H9 (cell line): ENCODE results near the gene PTPRR. TPM values are rescaled to one million over a fixed set of nuclear protein-coding genes. Genes with fewer than 3 reads are reported as not detected.

Experiments used
- DNase-seq: peaks from one replicate; pipeline ENCODE4 v3.0.0-alpha.2; 2017
- H2AFZ ChIP-seq: one replicate; pipeline ENCODE4 v1.6.1; 2013; ENCODE audit warnings: mild to moderate bottlenecking, low read length, control low read depth, moderate library complexity
- H2AK5ac ChIP-seq: 2 replicates; pipeline ENCODE4 v1.6.1; 2013; ENCODE audit warnings: low read length, control low read depth, mixed read lengths; ENCODE audit not compliant: insufficient read length
- H2BK120ac ChIP-seq: one replicate; pipeline ENCODE4 v1.6.1; 2013; ENCODE audit warnings: low read depth, mild to moderate bottlenecking, low read length, control low read depth, inconsistent platforms; ENCODE audit not compliant: poor library complexity, severe bottlenecking
- H2BK12ac ChIP-seq: 2 replicates; pipeline ENCODE4 v1.6.1; 2013; ENCODE audit warnings: low read length, control low read depth, mixed read lengths, low read depth; ENCODE audit not compliant: insufficient read length
- H2BK15ac ChIP-seq: 2 replicates; pipeline ENCODE4 v1.6.1; 2013; ENCODE audit warnings: low read depth, low read length, control low read depth
- H2BK20ac ChIP-seq: one replicate; pipeline ENCODE4 v1.6.1; 2013; ENCODE audit warnings: low read depth, mild to moderate bottlenecking, low read length, control low read depth, inconsistent platforms; ENCODE audit not compliant: poor library complexity, severe bottlenecking
- H2BK5ac ChIP-seq: 2 replicates; pipeline ENCODE4 v1.6.1; 2013; ENCODE audit warnings: low read length, control low read depth, mixed read lengths; ENCODE audit not compliant: insufficient read length
- H3K14ac ChIP-seq: 2 replicates; pipeline ENCODE4 v1.6.1; 2013; ENCODE audit warnings: low read length, control low read depth; ENCODE audit not compliant: insufficient read depth
- H3K18ac ChIP-seq: 2 replicates; pipeline ENCODE4 v1.6.1; 2013; ENCODE audit warnings: low read depth, mild to moderate bottlenecking, mixed read lengths, low read length, control low read depth; ENCODE audit not compliant: insufficient read length
- H3K23ac ChIP-seq: 2 replicates; pipeline ENCODE4 v1.6.1; 2013; ENCODE audit warnings: low read length, control low read depth, mixed read lengths, low read depth; ENCODE audit not compliant: insufficient read length
- H3K23me2 ChIP-seq: 2 replicates; pipeline ENCODE4 v1.6.1; 2013; ENCODE audit warnings: low read depth, mild to moderate bottlenecking, mixed read lengths, low read length, control low read depth; ENCODE audit not compliant: insufficient read length, poor library complexity, severe bottlenecking
- H3K27ac ChIP-seq: 2 replicates; pipeline ENCODE4 v1.5.1; 2013; ENCODE audit warnings: low read length, control low read depth, mixed read lengths, low read depth; ENCODE audit not compliant: insufficient read length
- H3K27me3 ChIP-seq: 2 replicates; pipeline ENCODE4 v1.6.1; 2013; ENCODE audit warnings: low read length, control low read depth, inconsistent platforms; ENCODE audit not compliant: insufficient read depth
- H3K4ac ChIP-seq: 2 replicates; pipeline ENCODE4 v1.6.1; 2013; ENCODE audit warnings: low read depth, mild to moderate bottlenecking, control low read depth, inconsistent platforms, low read length, moderate library complexity
- H3K4me1 ChIP-seq: 2 replicates; pipeline ENCODE4 v1.6.1; 2013; ENCODE audit warnings: low read length, control low read depth, inconsistent platforms; ENCODE audit not compliant: insufficient read depth
- H3K4me2 ChIP-seq: 2 replicates; pipeline ENCODE4 v1.6.1; 2013; ENCODE audit warnings: low read length, control low read depth, mixed read lengths; ENCODE audit not compliant: insufficient read length, insufficient read depth
- H3K56ac ChIP-seq: 2 replicates; pipeline ENCODE4 v1.6.1; 2013; ENCODE audit warnings: low read depth, mild to moderate bottlenecking, mixed read lengths, low read length, control low read depth; ENCODE audit not compliant: insufficient read length
- H3K79me1 ChIP-seq: 2 replicates; pipeline ENCODE4 v1.6.1; 2013; ENCODE audit warnings: low read depth, mild to moderate bottlenecking, moderate library complexity, low read length, control low read depth, inconsistent platforms; ENCODE audit not compliant: insufficient read depth, poor library complexity, severe bottlenecking
- H3K79me2 ChIP-seq: 2 replicates; pipeline ENCODE4 v1.6.1; 2013; ENCODE audit warnings: low read length, control low read depth, inconsistent platforms; ENCODE audit not compliant: insufficient read depth
- H3K9ac ChIP-seq: 2 replicates; pipeline ENCODE4 v1.6.1; 2013; ENCODE audit warnings: low read length, control low read depth, mixed read lengths; ENCODE audit not compliant: insufficient read length; ENCODE audit errors: extremely low read depth
- H3K9me3 ChIP-seq: one replicate; pipeline ENCODE4 v1.6.1; 2013; ENCODE audit warnings: low read depth, low read length, inconsistent platforms; ENCODE audit not compliant: control insufficient read depth
- H3T11ph ChIP-seq: one replicate; pipeline ENCODE4 v1.6.1; 2013; ENCODE audit warnings: mild to moderate bottlenecking, low read length, control low read depth, inconsistent platforms
- H4K20me1 ChIP-seq: one replicate; pipeline ENCODE4 v1.6.1; 2013; ENCODE audit not compliant: control insufficient read depth, insufficient read length, insufficient read depth
- H4K5ac ChIP-seq: 2 replicates; pipeline ENCODE4 v1.6.1; 2013; ENCODE audit warnings: low read depth, mild to moderate bottlenecking, mixed read lengths, low read length, control low read depth; ENCODE audit not compliant: insufficient read length
- H4K8ac ChIP-seq: replicated peaks from 2 replicates; pipeline ENCODE4 v1.6.1; 2013; ENCODE audit warnings: low read length, control low read depth, mixed read lengths, low read depth; ENCODE audit not compliant: insufficient read length
- H4K91ac ChIP-seq: 2 replicates; pipeline ENCODE4 v1.6.1; 2013; ENCODE audit warnings: low read depth, mild to moderate bottlenecking, moderate library complexity, mixed read lengths, low read length, control low read depth; ENCODE audit not compliant: insufficient read length
- H3K27ac Mint-ChIP-seq, 3 experiments: 2 replicates in 2 of 3; 3 replicates in 1 of 3; pipeline ENCODE4 v1.8.0; 2020 to 2021; ENCODE audit warnings: mixed read lengths in 3 of 3, mild to moderate bottlenecking in 1 of 3, moderate library complexity in 1 of 3
- H3K27me3 Mint-ChIP-seq: 2 replicates; pipeline ENCODE4 v1.8.0; 2021; ENCODE audit warnings: low read depth, mild to moderate bottlenecking, moderate library complexity, mixed read lengths
- H3K36me3 Mint-ChIP-seq, 3 experiments: 2 replicates in 2 of 3; 3 replicates in 1 of 3; pipeline ENCODE4 v1.8.0; 2020 to 2021; ENCODE audit warnings: low read depth in 3 of 3, mixed read lengths in 3 of 3; ENCODE audit not compliant: insufficient read depth in 1 of 3
- H3K4me1 Mint-ChIP-seq, 2 experiments: 2 replicates each; pipeline ENCODE4 v1.8.0; 2020; ENCODE audit warnings: mixed read lengths in 2 of 2
- H3K4me3 Mint-ChIP-seq, 2 experiments: 2 replicates in 1 of 2; 3 replicates in 1 of 2; pipeline ENCODE4 v1.8.0; 2020 to 2021; ENCODE audit warnings: mild to moderate bottlenecking in 2 of 2, mixed read lengths in 2 of 2, moderate library complexity in 1 of 2
- H3K9me3 Mint-ChIP-seq, 2 experiments: 2 replicates in 1 of 2; 3 replicates in 1 of 2; pipeline ENCODE4 v1.8.0; 2020; ENCODE audit warnings: mild to moderate bottlenecking in 2 of 2, mixed read lengths in 2 of 2, moderate library complexity in 1 of 2
- WGBS: extraction: QIAGEN DNeasy Blood & Tissue Kit; methylation state at CpG from one replicate; pipeline ENCODE4 v1.1.7; 2013; ENCODE audit warnings: missing lambda C conversion rate, low lambda C conversion rate, mixed read lengths; ENCODE audit not compliant: insufficient read length; ENCODE audit errors: extremely low coverage; 5-methylcytosine and 5-hydroxymethylcytosine counted together
- total RNA-seq: library from RNA; stranded (reverse); gene quantifications from 2 replicates; pipeline ENCODE4 v1.2.1, GENCODE V29; 2021
- TF ChIP-seq, protein P1 (sequence below): fragments of 200-600 bp; sonication (generic); conservative IDR thresholded peaks from 3 replicates; pipeline ENCODE4 v1.8.0; 2021; ENCODE audit warnings: antibody characterized with exemption, mild to moderate bottlenecking

Gene PTPRR
- total RNA-seq, 1 experiment from 2014 or later = 0.22 TPM

DNA sequence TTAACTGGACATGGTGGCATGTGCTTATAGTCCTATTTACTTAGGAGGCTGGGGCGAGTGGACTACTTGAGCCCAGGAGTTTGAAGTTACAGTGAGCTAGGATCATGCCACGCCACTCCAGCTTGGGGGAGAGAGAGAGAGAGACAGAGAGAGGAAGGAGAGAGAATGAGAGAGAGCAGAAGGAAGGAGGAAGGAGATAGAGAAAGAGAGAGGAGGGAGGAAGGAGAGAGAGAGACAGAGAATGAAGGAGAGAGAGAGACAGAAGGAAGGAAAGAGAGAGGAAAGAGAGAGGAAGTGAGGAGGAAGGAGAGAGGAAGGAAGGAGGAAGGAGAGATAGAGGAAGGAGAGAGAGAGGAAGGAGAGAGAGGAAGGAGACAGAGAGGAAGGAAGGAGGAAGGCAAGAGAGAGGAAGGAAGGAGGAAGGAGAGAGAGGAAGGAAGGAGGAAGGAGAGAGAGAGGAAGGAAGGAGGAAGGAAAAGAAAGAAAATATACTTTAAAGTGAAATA lies 189.8 kb downstream of the PTPRR start:
- no peak overlapping the region for H2AK5ac ChIP-seq
- no peak overlapping the region for H4K91ac ChIP-seq
- Mint-ChIP-seq H3K27ac (peak overlapping the region in 1 of 3 experiments; percentile 60; a peak in 3 of 7 replicates), H3K4me3 (no peak overlapping the region), H3K4me1 (0 out of 4 replicates have a peak, but pooled peaks cover 0 to 3% of the 10 kb centered on the region in 2 experiments), H3K27me3 (no peaks in the 10 kb centered on the region), H3K9me3 (peaks cover 5 to 7% of the 10 kb centered on the region in 2 experiments), H3K36me3 (peaks cover 4 to 8% (median 5%) of the 10 kb centered on the region in 3 experiments; a peak in 4 of 7 replicates)
- no peak overlapping the region for H2BK15ac ChIP-seq
- no peak overlapping the region for H2BK5ac ChIP-seq
- no peak overlapping the region for H3K4ac ChIP-seq
- H3K79me1 ChIP-seq = no peaks in the 10 kb centered on the region
- no peak overlapping the region for H3K56ac ChIP-seq
- H3K27ac ChIP-seq = no peak overlapping the region
- no peaks in the 10 kb centered on the region for H3K79me2 ChIP-seq
- H3K23me2 ChIP-seq = no peaks in the 10 kb centered on the region
- DNase-seq = no peak
- H2BK20ac ChIP-seq = no peak overlapping the region
- no peaks in the 10 kb centered on the region for H3K4me1 ChIP-seq
- H4K8ac ChIP-seq = no peak overlapping the region
- no peak overlapping the region for H2BK120ac ChIP-seq
- H4K5ac ChIP-seq = no peak overlapping the region
- H3K14ac ChIP-seq = no peak overlapping the region
- no peak overlapping the region for H3K4me2 ChIP-seq
- no peaks in the 10 kb centered on the region for H3K27me3 ChIP-seq
- no peak overlapping the region for H3T11ph ChIP-seq
- TF ChIP-seq, protein P1, sequence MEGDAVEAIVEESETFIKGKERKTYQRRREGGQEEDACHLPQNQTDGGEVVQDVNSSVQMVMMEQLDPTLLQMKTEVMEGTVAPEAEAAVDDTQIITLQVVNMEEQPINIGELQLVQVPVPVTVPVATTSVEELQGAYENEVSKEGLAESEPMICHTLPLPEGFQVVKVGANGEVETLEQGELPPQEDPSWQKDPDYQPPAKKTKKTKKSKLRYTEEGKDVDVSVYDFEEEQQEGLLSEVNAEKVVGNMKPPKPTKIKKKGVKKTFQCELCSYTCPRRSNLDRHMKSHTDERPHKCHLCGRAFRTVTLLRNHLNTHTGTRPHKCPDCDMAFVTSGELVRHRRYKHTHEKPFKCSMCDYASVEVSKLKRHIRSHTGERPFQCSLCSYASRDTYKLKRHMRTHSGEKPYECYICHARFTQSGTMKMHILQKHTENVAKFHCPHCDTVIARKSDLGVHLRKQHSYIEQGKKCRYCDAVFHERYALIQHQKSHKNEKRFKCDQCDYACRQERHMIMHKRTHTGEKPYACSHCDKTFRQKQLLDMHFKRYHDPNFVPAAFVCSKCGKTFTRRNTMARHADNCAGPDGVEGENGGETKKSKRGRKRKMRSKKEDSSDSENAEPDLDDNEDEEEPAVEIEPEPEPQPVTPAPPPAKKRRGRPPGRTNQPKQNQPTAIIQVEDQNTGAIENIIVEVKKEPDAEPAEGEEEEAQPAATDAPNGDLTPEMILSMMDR = no peak
- no CpG with 5 or more reads among the region's 2 CpGs for WGBS
- H4K20me1 ChIP-seq = no peaks in the 10 kb centered on the region
- no peak overlapping the region for H2AFZ ChIP-seq
- no peak overlapping the region for H2BK12ac ChIP-seq
- no peak overlapping the region for H3K18ac ChIP-seq
- no peak overlapping the region for H3K23ac ChIP-seq
- no peak overlapping the region for H3K9ac ChIP-seq
- no peaks in the 10 kb centered on the region for H3K9me3 ChIP-seq
